ENCODE measurements around the gene UAP1. TPM values are rescaled to one million over a fixed set of nuclear protein-coding genes. Genes with fewer than 3 reads are reported as not detected.
A peak's percentile ranks its signal among the peaks of the same experiment; 100 is the strongest.

The UAP1 gene
- total RNA-seq, 2 donors from 2014 or later: 70.4 to 284 TPM

DNA sequence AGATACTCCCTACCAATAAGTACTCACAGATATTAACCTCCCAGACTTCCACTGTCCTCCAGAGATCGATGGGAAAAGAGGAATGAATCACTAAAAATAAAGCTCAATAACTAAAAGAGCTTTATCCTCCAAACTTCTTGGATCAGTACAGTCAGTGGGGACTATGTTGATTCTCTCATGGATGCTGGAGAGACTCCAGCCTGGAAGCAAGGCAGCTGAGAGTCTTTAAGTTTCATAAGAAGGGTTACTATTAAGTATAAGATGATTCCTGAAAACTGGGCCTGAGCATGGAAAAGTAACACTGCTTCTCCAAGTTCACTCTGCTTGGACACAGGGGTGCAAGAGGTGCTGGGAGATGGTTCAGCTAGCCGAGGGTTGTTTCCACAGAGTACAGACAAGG, 64.6 kb downstream of the UAP1 start:
- H3K36me3 ChIP-seq: no peaks in the 10 kb centered on the region
- DNase-seq (ENCODE audit: low spot score) (no peak), ATAC-seq (ENCODE audit: insufficient number of reproducible peaks, low FRiP score, low read depth) (no peak)
- peaks cover 0 to 34% of the 10 kb centered on the region in 2 donors for H3K4me1 ChIP-seq (ENCODE audit: control insufficient read depth in 1 of 2, low read depth in 2 of 2)
- no peaks in the 10 kb centered on the region for H3K9me3 ChIP-seq
- no peaks in the 10 kb centered on the region for H3K27me3 ChIP-seq (replicated peaks; ENCODE audit: insufficient read depth)
- peak overlapping the region; percentile 62 for H3K4me3 ChIP-seq
- H3K27ac ChIP-seq: peak overlapping the region; percentile 51 to 55
- TF ChIP-seq, protein P1, sequence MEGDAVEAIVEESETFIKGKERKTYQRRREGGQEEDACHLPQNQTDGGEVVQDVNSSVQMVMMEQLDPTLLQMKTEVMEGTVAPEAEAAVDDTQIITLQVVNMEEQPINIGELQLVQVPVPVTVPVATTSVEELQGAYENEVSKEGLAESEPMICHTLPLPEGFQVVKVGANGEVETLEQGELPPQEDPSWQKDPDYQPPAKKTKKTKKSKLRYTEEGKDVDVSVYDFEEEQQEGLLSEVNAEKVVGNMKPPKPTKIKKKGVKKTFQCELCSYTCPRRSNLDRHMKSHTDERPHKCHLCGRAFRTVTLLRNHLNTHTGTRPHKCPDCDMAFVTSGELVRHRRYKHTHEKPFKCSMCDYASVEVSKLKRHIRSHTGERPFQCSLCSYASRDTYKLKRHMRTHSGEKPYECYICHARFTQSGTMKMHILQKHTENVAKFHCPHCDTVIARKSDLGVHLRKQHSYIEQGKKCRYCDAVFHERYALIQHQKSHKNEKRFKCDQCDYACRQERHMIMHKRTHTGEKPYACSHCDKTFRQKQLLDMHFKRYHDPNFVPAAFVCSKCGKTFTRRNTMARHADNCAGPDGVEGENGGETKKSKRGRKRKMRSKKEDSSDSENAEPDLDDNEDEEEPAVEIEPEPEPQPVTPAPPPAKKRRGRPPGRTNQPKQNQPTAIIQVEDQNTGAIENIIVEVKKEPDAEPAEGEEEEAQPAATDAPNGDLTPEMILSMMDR (IDR thresholded peaks at IDR 0.05): no peak

DNA sequence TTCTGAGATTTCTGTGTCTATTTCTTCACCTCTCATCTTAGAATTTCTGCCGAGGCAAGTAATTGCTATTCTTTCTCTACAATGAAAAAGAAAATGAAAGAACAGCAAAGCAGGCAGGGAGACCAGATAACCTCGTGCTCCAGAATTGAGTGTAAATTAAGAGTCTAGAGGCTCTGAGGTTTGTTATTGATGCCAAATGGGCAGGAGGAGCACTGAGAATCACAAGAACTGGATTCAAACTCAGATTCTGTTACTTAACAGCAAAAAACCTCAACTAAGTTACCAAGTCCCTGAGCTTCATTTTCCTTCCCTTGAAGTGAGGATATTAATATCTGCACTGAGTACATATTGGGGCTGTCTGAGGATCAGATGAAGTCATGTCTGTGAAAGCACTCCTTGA, 65.2 kb downstream of the UAP1 start:
- H3K36me3 ChIP-seq: no peaks in the 10 kb centered on the region
- DNase-seq (ENCODE audit: low spot score) (no peak), ATAC-seq (ENCODE audit: insufficient number of reproducible peaks, low FRiP score, low read depth) (no peak)
- TF ChIP-seq, protein P1 (IDR thresholded peaks at IDR 0.05): no peak
- peak overlapping the region; percentile 51 to 55 for H3K27ac ChIP-seq
- peak overlapping the region; percentile 62 for H3K4me3 ChIP-seq
- H3K27me3 ChIP-seq (replicated peaks; ENCODE audit: insufficient read depth): no peaks in the 10 kb centered on the region
- no peaks in the 10 kb centered on the region for H3K9me3 ChIP-seq
- peaks cover 3 to 37% of the 10 kb centered on the region in 2 donors for H3K4me1 ChIP-seq (ENCODE audit: control insufficient read depth in 1 of 2, low read depth in 2 of 2)

DNA sequence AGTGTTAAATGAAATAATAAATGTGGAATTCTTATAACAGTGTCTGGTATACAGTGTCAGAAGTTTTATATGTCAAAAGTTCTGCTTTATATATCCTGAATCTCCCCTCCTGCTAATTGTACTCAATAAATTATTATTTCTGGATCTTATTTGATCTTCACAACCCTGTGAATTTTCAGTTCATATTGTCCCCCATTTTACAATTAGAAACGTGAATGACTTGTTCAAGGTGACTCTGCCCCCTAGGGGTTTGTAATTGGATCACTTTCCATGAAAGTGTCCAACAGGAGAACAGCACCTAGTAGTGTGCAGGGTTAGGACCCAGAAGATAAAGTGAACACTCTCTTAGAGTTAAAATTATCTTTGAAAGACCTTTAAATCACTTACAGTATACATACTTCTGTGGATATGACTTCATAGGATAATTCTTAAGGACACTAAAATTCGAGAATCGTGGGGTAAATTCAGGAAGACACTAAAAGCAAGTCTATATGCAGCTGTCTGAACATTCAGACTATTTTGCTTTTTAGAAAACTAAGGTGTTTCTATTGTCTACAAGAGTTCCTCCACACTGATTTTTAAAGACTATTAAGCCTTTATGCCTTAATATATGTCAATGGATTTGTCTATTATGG, 66.3 kb downstream of the UAP1 start:
- no peak overlapping the region for H3K4me3 ChIP-seq
- TF ChIP-seq, protein P1 (IDR thresholded peaks at IDR 0.05): peak; percentile 16
- no peaks in the 10 kb centered on the region for H3K9me3 ChIP-seq
- no peak overlapping the region for H3K27ac ChIP-seq
- no peaks in the 10 kb centered on the region for H3K27me3 ChIP-seq (replicated peaks; ENCODE audit: insufficient read depth)
- no peak for DNase-seq (ENCODE audit: low spot score)
- H3K36me3 ChIP-seq: no peaks in the 10 kb centered on the region
- no peak for ATAC-seq (ENCODE audit: insufficient number of reproducible peaks, low FRiP score, low read depth)
- peaks cover 3 to 37% of the 10 kb centered on the region in 2 donors for H3K4me1 ChIP-seq (ENCODE audit: control insufficient read depth in 1 of 2, low read depth in 2 of 2)

DNA sequence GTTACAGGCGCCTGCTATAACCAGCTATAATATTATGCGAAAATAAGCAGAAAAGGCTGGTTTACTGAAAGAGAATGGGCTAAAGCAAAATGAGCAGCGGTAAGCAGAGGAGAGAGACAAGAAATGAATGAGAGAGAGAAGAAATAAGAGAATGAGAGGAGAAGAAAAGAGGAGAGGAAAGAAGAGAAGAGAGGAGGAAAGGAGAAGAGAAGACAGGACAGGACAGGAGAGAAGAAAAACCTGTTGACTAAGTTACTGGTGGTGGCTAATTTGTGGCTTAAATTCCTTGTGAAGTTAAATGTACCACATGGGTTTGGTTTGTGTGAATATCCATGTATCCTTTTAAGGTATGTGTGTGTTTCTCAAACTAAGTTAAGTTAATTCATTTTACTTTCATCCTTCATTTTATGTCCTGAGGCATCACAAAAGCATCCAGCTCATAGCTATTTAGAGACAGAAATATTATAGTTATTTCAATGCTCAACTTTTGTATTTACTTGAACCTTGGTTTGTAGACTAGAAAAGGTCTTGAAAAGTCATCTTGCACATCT, 67.6 kb downstream of the UAP1 start:
- Histone ChIP-seq H3K36me3 (no peaks in the 10 kb centered on the region), H3K27ac (no peak overlapping the region), H3K27me3 (replicated peaks; ENCODE audit: insufficient read depth) (no peaks in the 10 kb centered on the region), H3K4me1 (ENCODE audit: control insufficient read depth in 1 of 2, low read depth in 2 of 2) (peaks cover 3 to 37% of the 10 kb centered on the region in 2 donors), H3K4me3 (no peak overlapping the region), H3K9me3 (no peaks in the 10 kb centered on the region)
- ATAC-seq (ENCODE audit: insufficient number of reproducible peaks, low FRiP score, low read depth) (no peak), DNase-seq (ENCODE audit: low spot score) (no peak)
- TF ChIP-seq, protein P1 (IDR thresholded peaks at IDR 0.05): no peak

DNA sequence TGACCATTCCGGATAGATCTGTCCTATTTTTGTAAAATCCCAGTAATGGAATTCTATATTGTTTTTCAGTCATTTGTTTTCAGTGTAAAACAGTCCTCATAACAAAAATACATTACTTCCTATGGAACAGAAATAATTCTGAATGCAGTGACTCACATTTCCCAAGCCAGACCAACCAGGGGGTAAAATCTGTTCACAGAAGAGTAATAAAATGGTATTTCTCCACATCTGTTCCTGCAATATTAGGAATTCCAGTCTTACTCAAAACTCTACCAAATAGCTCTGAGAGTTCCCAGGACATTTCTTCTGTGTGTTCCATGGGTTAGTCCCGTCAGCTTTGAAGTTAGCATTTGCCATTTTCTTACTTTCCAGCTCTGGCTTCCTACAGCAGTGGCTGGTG, 68.1 kb downstream of the UAP1 start:
- DNase-seq (ENCODE audit: low spot score): no peak
- ATAC-seq (ENCODE audit: insufficient number of reproducible peaks, low FRiP score, low read depth): no peak
- TF ChIP-seq, protein P1 (IDR thresholded peaks at IDR 0.05): no peak

More for the DNA sequence above, 68.1 kb downstream of the UAP1 start:
- Histone ChIP-seq H3K36me3 (no peaks in the 10 kb centered on the region), H3K27me3 (replicated peaks; ENCODE audit: insufficient read depth) (no peaks in the 10 kb centered on the region), H3K27ac (peak overlapping the region; percentile 86 to 91), H3K4me1 (ENCODE audit: control insufficient read depth in 1 of 2, low read depth in 2 of 2) (peaks cover 5 to 42% of the 10 kb centered on the region in 2 donors), H3K4me3 (no peak overlapping the region), H3K9me3 (no peaks in the 10 kb centered on the region)
